CD14-positive monocyte (primary cell): ENCODE measurements around the gene C18orf63. TPM values are rescaled to one million over a fixed set of nuclear protein-coding genes. Genes with fewer than 3 reads are reported as not detected.

Experiments
- DNase-seq, 3 donors: peaks; one replicate each; pipeline ENCODE4 v3.0.0-alpha.2; 2011 to 2022
- H2AFZ ChIP-seq: 2 replicates; pipeline ENCODE4 v1.6.0; 2012; ENCODE audit warnings: mild to moderate bottlenecking, low read depth, low read length, inconsistent platforms; ENCODE audit not compliant: insufficient read depth, poor library complexity, severe bottlenecking
- H3K27ac ChIP-seq, 2 donors: 1 replicate in 1 of 2; 2 replicates in 1 of 2; pipeline ENCODE4 v1.5.1; 2012 to 2013; ENCODE audit warnings: low read length in 2 of 2, control low read depth in 1 of 2, inconsistent platforms in 1 of 2, low read depth in 1 of 2, mild to moderate bottlenecking in 1 of 2
- H3K27me3 ChIP-seq, 2 donors: one replicate each; pipeline versions ENCODE4 v1.6.0 to v1.6.1; 2011 to 2013; ENCODE audit warnings: low read length in 2 of 2; ENCODE audit not compliant: control insufficient read depth in 2 of 2, insufficient read depth in 2 of 2
- H3K36me3 ChIP-seq, 2 donors: replicated peaks in 1 of 2; 1 replicate in 1 of 2; 2 replicates in 1 of 2; pipeline versions ENCODE4 v1.5.1 to v1.6.1; 2012 to 2013; ENCODE audit warnings: low read length in 2 of 2, control low read depth in 1 of 2, inconsistent platforms in 1 of 2, mild to moderate bottlenecking in 1 of 2; ENCODE audit not compliant: insufficient read depth in 2 of 2, control insufficient read depth in 1 of 2
- H3K4me1 ChIP-seq, 2 donors: 1 replicate in 1 of 2; 2 replicates in 1 of 2; pipeline versions ENCODE4 v1.5.1 to v1.6.1; 2012 to 2013; ENCODE audit warnings: low read length in 2 of 2, control low read depth in 1 of 2, inconsistent platforms in 1 of 2, mild to moderate bottlenecking in 1 of 2, moderate library complexity in 1 of 2; ENCODE audit not compliant: insufficient read depth in 2 of 2, control insufficient read depth in 1 of 2
- H3K4me2 ChIP-seq: replicated peaks from 2 replicates; pipeline ENCODE3; 2012; ENCODE audit warnings: low read length, moderate library complexity, mild to moderate bottlenecking; ENCODE audit not compliant: poor library complexity, severe bottlenecking; ENCODE audit errors: extremely low read depth
- H3K4me3 ChIP-seq, 3 experiments: fragments of 200-600 bp in 1 of 3; sonication (generic) in 1 of 3; replicated peaks in 1 of 3; 1 replicate in 2 of 3; 2 replicates in 1 of 3; pipeline ENCODE4 v1.5.1; 2011 to 2013; ENCODE audit warnings: low read length in 3 of 3, mild to moderate bottlenecking in 3 of 3, control low read depth in 2 of 3, low read depth in 2 of 3, inconsistent platforms in 1 of 3, moderate library complexity in 1 of 3
- H3K79me2 ChIP-seq: 2 replicates; pipeline ENCODE4 v1.6.0; 2012; ENCODE audit warnings: mild to moderate bottlenecking, control low read depth, inconsistent platforms, low read length, moderate library complexity; ENCODE audit not compliant: insufficient read depth
- H3K9ac ChIP-seq: 2 replicates; pipeline ENCODE4 v1.6.0; 2017; ENCODE audit warnings: low read length, mild to moderate bottlenecking; ENCODE audit not compliant: insufficient read depth, poor library complexity, severe bottlenecking
- H3K9me3 ChIP-seq, 2 donors: replicated peaks in 1 of 2; 1 replicate in 1 of 2; 2 replicates in 1 of 2; pipeline versions ENCODE4 v1.5.1 to v1.6.1; 2012 to 2013; ENCODE audit warnings: low read length in 2 of 2, control low read depth in 1 of 2; ENCODE audit not compliant: control insufficient read depth in 1 of 2, insufficient read depth in 1 of 2
- H4K20me1 ChIP-seq: 2 replicates; pipeline ENCODE4 v1.6.0; 2012; ENCODE audit warnings: mild to moderate bottlenecking, low read length, control low read depth, moderate library complexity; ENCODE audit not compliant: insufficient read depth
- H3K27ac Mint-ChIP-seq, 7 donors: one replicate each; pipeline ENCODE4 v1.8.0; 2020; ENCODE audit warnings: mild to moderate bottlenecking in 7 of 7, mixed read lengths in 7 of 7, moderate library complexity in 6 of 7, inconsistent platforms in 2 of 7
- H3K27me3 Mint-ChIP-seq, 3 donors: one replicate each; pipeline ENCODE4 v1.8.0; 2021 to 2022; ENCODE audit warnings: low read depth in 3 of 3, mild to moderate bottlenecking in 3 of 3, mixed read lengths in 3 of 3, moderate library complexity in 3 of 3, inconsistent platforms in 1 of 3
- H3K36me3 Mint-ChIP-seq, 2 donors: one replicate each; pipeline ENCODE4 v1.8.0; 2020; ENCODE audit warnings: mixed read lengths in 2 of 2, inconsistent platforms in 1 of 2, mild to moderate bottlenecking in 1 of 2
- H3K4me1 Mint-ChIP-seq: one replicate; pipeline ENCODE4 v1.8.0; 2020; ENCODE audit warnings: mild to moderate bottlenecking, mixed read lengths
- H3K4me3 Mint-ChIP-seq, 2 donors: one replicate each; pipeline ENCODE4 v1.8.0; 2020; ENCODE audit warnings: mild to moderate bottlenecking in 2 of 2, mixed read lengths in 2 of 2, moderate library complexity in 1 of 2
- H3K9me3 Mint-ChIP-seq, 7 donors: one replicate each; pipeline ENCODE4 v1.8.0; 2020 to 2022; ENCODE audit warnings: mixed read lengths in 7 of 7, mild to moderate bottlenecking in 6 of 7, moderate library complexity in 6 of 7, inconsistent platforms in 2 of 7
- WGBS: methylation state at CpG from one replicate; pipeline ENCODE4 v1.1.5; 2013; ENCODE audit warnings: missing lambda C conversion rate; ENCODE audit not compliant: insufficient coverage; 5-methylcytosine and 5-hydroxymethylcytosine counted together
- intact Hi-C, 2 donors: fragments of 100-400 bp; cut with micrococcal nuclease; formaldehyde crosslinking; loops; one replicate each; pipeline versions ENCODE4 v1.15.0 to v1.15.1; 2023
- polyA plus RNA-seq, 3 donors: library from polyadenylated mRNA; depleted of rRNA in 1 of 3; unstranded in 2 of 3; stranded (reverse) in 1 of 3; fragments of 300-500 nt in 2 of 3; fragments of >200 nt in 1 of 3; fragmentation: Illumina TruSeq in 2 of 3; gene quantifications; 1 replicate in 2 of 3; 2 replicates in 1 of 3; pipeline ENCODE4 v1.2.3, GENCODE V29; 2012 to 2021
- TF ChIP-seq, protein P1 (sequence below): fragments of 200-600 bp; IDR thresholded peaks from one replicate; pipeline ENCODE4 v1.8.0; 2022; ENCODE audit warnings: antibody characterized with exemption, mild to moderate bottlenecking

C18orf63 gene
- polyA plus RNA-seq, 3 donors, result not detected

DNA sequence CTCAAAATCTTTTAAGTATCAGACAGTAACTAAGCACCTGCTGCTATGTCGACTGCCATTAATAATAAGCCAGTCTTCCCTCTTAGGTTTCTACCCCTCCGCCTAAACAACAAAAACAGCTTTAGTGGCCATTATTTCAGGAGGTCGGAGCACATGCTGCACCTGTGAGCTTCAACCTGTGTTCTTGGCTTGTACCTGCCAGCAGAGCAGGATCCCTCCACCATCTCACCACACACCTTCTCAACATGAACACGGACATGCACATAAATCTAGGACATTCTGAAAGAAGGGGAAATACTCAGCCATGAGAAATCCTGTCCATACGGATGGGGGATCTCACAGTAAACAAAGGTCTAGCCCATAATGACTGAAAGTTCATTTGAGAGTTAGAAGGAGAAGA, 27.6 kb upstream of the C18orf63 start:
- no peak overlapping the region for H3K27ac Mint-ChIP-seq
- no peak overlapping the region for H3K4me2 ChIP-seq
- peaks cover 0 to 2% (median 0%) of the 10 kb centered on the region in 7 donors for H3K9me3 Mint-ChIP-seq
- H3K36me3 Mint-ChIP-seq, result peaks cover 0 to 5% of the 10 kb centered on the region in 2 donors
- no peak overlapping the region for H3K4me3 Mint-ChIP-seq
- H3K9ac ChIP-seq, result no peak overlapping the region
- no peak overlapping the region for H2AFZ ChIP-seq
- peaks cover 14 to 29% of the 10 kb centered on the region in 2 donors for H3K4me1 ChIP-seq
- no peaks in the 10 kb centered on the region for H3K36me3 ChIP-seq
- TF ChIP-seq, protein P1, sequence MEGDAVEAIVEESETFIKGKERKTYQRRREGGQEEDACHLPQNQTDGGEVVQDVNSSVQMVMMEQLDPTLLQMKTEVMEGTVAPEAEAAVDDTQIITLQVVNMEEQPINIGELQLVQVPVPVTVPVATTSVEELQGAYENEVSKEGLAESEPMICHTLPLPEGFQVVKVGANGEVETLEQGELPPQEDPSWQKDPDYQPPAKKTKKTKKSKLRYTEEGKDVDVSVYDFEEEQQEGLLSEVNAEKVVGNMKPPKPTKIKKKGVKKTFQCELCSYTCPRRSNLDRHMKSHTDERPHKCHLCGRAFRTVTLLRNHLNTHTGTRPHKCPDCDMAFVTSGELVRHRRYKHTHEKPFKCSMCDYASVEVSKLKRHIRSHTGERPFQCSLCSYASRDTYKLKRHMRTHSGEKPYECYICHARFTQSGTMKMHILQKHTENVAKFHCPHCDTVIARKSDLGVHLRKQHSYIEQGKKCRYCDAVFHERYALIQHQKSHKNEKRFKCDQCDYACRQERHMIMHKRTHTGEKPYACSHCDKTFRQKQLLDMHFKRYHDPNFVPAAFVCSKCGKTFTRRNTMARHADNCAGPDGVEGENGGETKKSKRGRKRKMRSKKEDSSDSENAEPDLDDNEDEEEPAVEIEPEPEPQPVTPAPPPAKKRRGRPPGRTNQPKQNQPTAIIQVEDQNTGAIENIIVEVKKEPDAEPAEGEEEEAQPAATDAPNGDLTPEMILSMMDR, result no peak
- no peaks in the 10 kb centered on the region for H3K79me2 ChIP-seq
- H3K27me3 ChIP-seq, result no peaks in the 10 kb centered on the region
- peaks cover 33% of the 10 kb centered on the region for H3K4me1 Mint-ChIP-seq
- 97% methylated on average over 4 of the region's 5 CpGs for WGBS
- peaks cover 0 to 5% (median 2%) of the 10 kb centered on the region in 3 donors for H3K27me3 Mint-ChIP-seq
- H3K27ac ChIP-seq, result no peak overlapping the region
- H3K9me3 ChIP-seq, result no peaks in the 10 kb centered on the region
- intact Hi-C loops, result no loop called here
- H4K20me1 ChIP-seq, result no peaks in the 10 kb centered on the region
- DNase-seq, result no peak
- no peak overlapping the region for H3K4me3 ChIP-seq

DNA sequence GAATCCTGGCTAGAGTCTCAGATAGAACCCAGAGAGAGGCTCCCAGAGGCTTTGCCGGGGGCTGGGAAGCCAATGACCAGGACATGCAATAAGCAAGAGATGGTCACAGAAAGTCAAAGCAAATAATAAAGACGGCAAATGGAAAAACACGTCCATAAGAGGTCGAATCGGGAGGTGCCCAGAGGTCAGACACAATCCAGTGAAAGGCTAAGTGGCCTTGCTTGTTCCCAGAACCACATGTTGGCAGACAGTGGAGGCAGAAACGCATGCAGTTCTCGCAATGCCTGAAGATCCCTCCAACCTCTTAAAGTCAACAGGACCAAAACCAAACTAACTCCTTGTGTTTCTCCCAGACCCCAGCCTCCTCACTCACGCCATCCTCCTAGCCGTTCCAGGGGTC, 26.9 kb upstream of the C18orf63 start:
- Histone ChIP-seq H2AFZ (no peak overlapping the region), H3K9ac (no peak overlapping the region), H3K4me1 (peaks cover 14 to 29% of the 10 kb centered on the region in 2 donors), H3K4me3 (no peak overlapping the region), H3K79me2 (no peaks in the 10 kb centered on the region), H3K4me2 (peak overlapping the region; percentile 22), H3K27ac (no peak overlapping the region), H3K36me3 (no peaks in the 10 kb centered on the region), H3K9me3 (no peaks in the 10 kb centered on the region), H3K27me3 (no peaks in the 10 kb centered on the region), H4K20me1 (no peaks in the 10 kb centered on the region)
- WGBS, result 97% methylated on average over 7 of the region's 9 CpGs
- no peaks in the 10 kb centered on the region for H3K36me3 Mint-ChIP-seq
- intact Hi-C loops, result no loop called here
- peak overlapping the region in 2 of 7 donors; percentile 8 to 60 for H3K27ac Mint-ChIP-seq
- peak overlapping the region in 1 of 2 donors; percentile 31 for H3K4me3 Mint-ChIP-seq
- peaks cover 0 to 2% (median 0%) of the 10 kb centered on the region in 7 donors for H3K9me3 Mint-ChIP-seq
- H3K27me3 Mint-ChIP-seq, result peaks cover 0 to 4% (median 3%) of the 10 kb centered on the region in 3 donors
- DNase-seq, result no peak
- H3K4me1 Mint-ChIP-seq, result peaks cover 33% of the 10 kb centered on the region
- TF ChIP-seq, protein P1, result no peak
